Measurements from ENCODE around the gene ZXDC.

ZXDC gene

GRCh38 chr3:126459111-126459762, 16.5 kb downstream of the ZXDC start:
- TF ChIP-seq CTCF (IDR thresholded peaks at IDR 0.05; ENCODE audit: control insufficient read depth, insufficient read depth, low read depth, low read length, missing control alignments): no peak
- no peak for DNase-seq (ENCODE audit: low read depth)
- H3K4me3 ChIP-seq (ENCODE audit: control insufficient read depth, low read depth, low read length): no peak overlapping the region

GRCh38 chr3:126456766-126457388, 18.8 kb downstream of the ZXDC start:
- H3K4me3 ChIP-seq (ENCODE audit: control insufficient read depth, low read depth, low read length): no peak overlapping the region
- TF ChIP-seq CTCF (IDR thresholded peaks at IDR 0.05; ENCODE audit: control insufficient read depth, insufficient read depth, low read depth, low read length, missing control alignments): no peak
- no peak for DNase-seq (ENCODE audit: low read depth)

GRCh38 chr3:126456211-126456610, 19.5 kb downstream of the ZXDC start:
- no peak overlapping the region for H3K4me3 ChIP-seq (ENCODE audit: control insufficient read depth, low read depth, low read length)
- no peak for TF ChIP-seq CTCF (IDR thresholded peaks at IDR 0.05; ENCODE audit: control insufficient read depth, insufficient read depth, low read depth, low read length, missing control alignments)
- DNase-seq (ENCODE audit: low read depth): no peak

- H3K4me3 ChIP-seq (ENCODE audit: control insufficient read depth, low read depth, low read length): no peak overlapping the region
- TF ChIP-seq CTCF (IDR thresholded peaks at IDR 0.05; ENCODE audit: control insufficient read depth, insufficient read depth, low read depth, low read length, missing control alignments): no peak
- DNase-seq (ENCODE audit: low read depth): no peak
Observed at GRCh38 chr3:126454437-126455198, 21.1 kb downstream of the ZXDC start.

- no peak for DNase-seq (ENCODE audit: low read depth)
- TF ChIP-seq CTCF (IDR thresholded peaks at IDR 0.05; ENCODE audit: control insufficient read depth, insufficient read depth, low read depth, low read length, missing control alignments): no peak
- H3K4me3 ChIP-seq (ENCODE audit: control insufficient read depth, low read depth, low read length): no peak overlapping the region
Observed at GRCh38 chr3:126454025-126454424, 21.7 kb downstream of the ZXDC start.

- DNase-seq (ENCODE audit: low read depth): no peak
- no peak overlapping the region for H3K4me3 ChIP-seq (ENCODE audit: control insufficient read depth, low read depth, low read length)
- no peak for TF ChIP-seq CTCF (IDR thresholded peaks at IDR 0.05; ENCODE audit: control insufficient read depth, insufficient read depth, low read depth, low read length, missing control alignments)
Observed at GRCh38 chr3:126452213-126452612, 23.5 kb downstream of the ZXDC start.
